Kidney epithelial cell (primary cell): ENCODE data around the gene NEUROD1. TPM values are rescaled to one million over a fixed set of nuclear protein-coding genes. Genes with fewer than 3 reads are reported as not detected.
A peak's percentile ranks its signal among the peaks of the same experiment; 100 is the strongest.

Source experiments
- DNase-seq: peaks from one replicate; pipeline ENCODE4 v3.0.0-alpha.2; 2010; ENCODE audit warnings: low read depth
- H3K27me3 ChIP-seq: 2 replicates; pipeline ENCODE4 v1.6.0; 2011; ENCODE audit warnings: low read length; ENCODE audit not compliant: control insufficient read depth, insufficient read depth
- H3K36me3 ChIP-seq: 2 replicates; pipeline ENCODE4 v1.5.1; 2011; ENCODE audit warnings: low read length; ENCODE audit not compliant: control insufficient read depth, insufficient read depth
- H3K4me3 ChIP-seq: 2 replicates; pipeline ENCODE4 v1.5.1; 2011; ENCODE audit warnings: low read depth, mild to moderate bottlenecking, control low read depth, low read length
- total RNA-seq: library from RNA; depleted of rRNA; stranded (reverse); fragments of >200 nt; gene quantifications from 2 replicates; pipeline ENCODE4 v1.2.3, GENCODE V29; 2015
- TF ChIP-seq, protein P1 (sequence below): IDR thresholded peaks from 2 replicates; pipeline ENCODE4 v1.5.1; 2011; ENCODE audit warnings: mild to moderate bottlenecking, moderate library complexity, low read length, control low read depth, inconsistent platforms; ENCODE audit not compliant: insufficient read depth, poor library complexity, severe bottlenecking

The NEUROD1 gene
- total RNA-seq, 1 donor from 2014 or later = not detected

DNA sequence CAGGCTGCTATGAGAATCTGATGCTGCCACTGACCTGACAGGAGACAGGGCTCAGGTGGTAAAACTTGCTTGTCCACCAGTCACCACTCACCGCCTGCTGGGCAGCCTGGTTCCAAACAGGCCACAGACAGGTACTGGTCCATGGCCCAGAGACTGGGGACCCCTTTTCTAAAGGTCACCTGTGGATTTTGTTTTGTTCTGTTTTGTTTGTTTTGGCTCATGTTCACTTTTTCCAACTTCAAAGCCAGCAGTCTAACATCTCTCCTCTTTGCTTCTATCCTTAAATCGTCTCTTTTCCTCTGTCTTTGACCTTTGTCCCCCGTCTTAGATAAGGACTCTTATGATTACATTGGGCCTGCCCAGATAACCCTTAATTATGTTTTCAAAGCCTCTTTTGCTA is 20.1 kb downstream of the NEUROD1 start:
- H3K4me3 ChIP-seq = no peak overlapping the region
- peaks cover 4% of the 10 kb centered on the region for H3K27me3 ChIP-seq
- H3K36me3 ChIP-seq = no peaks in the 10 kb centered on the region
- TF ChIP-seq, protein P1, sequence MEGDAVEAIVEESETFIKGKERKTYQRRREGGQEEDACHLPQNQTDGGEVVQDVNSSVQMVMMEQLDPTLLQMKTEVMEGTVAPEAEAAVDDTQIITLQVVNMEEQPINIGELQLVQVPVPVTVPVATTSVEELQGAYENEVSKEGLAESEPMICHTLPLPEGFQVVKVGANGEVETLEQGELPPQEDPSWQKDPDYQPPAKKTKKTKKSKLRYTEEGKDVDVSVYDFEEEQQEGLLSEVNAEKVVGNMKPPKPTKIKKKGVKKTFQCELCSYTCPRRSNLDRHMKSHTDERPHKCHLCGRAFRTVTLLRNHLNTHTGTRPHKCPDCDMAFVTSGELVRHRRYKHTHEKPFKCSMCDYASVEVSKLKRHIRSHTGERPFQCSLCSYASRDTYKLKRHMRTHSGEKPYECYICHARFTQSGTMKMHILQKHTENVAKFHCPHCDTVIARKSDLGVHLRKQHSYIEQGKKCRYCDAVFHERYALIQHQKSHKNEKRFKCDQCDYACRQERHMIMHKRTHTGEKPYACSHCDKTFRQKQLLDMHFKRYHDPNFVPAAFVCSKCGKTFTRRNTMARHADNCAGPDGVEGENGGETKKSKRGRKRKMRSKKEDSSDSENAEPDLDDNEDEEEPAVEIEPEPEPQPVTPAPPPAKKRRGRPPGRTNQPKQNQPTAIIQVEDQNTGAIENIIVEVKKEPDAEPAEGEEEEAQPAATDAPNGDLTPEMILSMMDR = no peak
- DNase-seq = no peak

DNA sequence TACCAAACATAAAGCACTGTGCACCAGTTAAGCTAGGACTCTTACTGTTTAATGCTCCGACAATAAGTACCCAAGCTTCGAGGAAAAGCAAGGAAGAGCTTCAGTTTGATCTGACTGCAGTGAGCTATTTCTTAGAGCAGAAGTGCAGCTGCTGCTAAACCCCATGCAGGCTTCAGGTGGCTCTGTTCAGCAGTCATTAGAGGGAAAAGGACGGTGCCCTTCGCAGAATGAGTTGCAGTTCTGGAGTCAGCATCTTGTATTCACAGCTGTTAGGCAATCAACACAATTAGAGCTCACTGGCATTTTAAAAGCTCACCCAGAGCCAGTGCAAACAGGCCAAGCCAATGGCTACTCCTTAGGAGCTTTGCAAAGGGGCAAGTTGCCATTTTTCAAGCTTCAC is 21.9 kb downstream of the NEUROD1 start:
- DNase-seq = no peak
- H3K4me3 ChIP-seq = no peak overlapping the region
- peaks cover 4% of the 10 kb centered on the region for H3K27me3 ChIP-seq
- H3K36me3 ChIP-seq = no peaks in the 10 kb centered on the region
- TF ChIP-seq, protein P1 = no peak

DNA sequence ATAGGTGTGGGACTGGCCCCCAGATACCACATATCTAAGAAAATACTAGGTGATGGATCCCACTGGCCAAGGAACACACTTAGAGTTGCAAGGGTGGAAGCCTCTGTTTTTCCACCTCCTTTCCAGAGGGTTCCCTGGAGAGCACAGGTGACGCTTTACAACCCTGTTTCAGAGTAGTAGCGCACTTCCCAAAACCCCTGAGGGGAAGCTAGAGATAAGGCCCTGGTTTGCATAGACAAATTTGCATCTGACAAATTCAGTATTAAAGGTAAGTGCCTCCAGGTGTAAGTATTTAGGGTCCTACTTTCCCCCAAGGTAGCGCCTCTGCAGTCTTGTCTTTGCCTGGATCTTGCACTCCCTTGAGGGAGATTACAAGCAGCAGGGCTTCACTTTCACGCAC is 22.9 kb downstream of the NEUROD1 start:
- TF ChIP-seq, protein P1 = no peak
- no peaks in the 10 kb centered on the region for H3K36me3 ChIP-seq
- peak overlapping the region; percentile 62 for H3K4me3 ChIP-seq
- DNase-seq = no peak
- peaks cover 4% of the 10 kb centered on the region for H3K27me3 ChIP-seq

DNA sequence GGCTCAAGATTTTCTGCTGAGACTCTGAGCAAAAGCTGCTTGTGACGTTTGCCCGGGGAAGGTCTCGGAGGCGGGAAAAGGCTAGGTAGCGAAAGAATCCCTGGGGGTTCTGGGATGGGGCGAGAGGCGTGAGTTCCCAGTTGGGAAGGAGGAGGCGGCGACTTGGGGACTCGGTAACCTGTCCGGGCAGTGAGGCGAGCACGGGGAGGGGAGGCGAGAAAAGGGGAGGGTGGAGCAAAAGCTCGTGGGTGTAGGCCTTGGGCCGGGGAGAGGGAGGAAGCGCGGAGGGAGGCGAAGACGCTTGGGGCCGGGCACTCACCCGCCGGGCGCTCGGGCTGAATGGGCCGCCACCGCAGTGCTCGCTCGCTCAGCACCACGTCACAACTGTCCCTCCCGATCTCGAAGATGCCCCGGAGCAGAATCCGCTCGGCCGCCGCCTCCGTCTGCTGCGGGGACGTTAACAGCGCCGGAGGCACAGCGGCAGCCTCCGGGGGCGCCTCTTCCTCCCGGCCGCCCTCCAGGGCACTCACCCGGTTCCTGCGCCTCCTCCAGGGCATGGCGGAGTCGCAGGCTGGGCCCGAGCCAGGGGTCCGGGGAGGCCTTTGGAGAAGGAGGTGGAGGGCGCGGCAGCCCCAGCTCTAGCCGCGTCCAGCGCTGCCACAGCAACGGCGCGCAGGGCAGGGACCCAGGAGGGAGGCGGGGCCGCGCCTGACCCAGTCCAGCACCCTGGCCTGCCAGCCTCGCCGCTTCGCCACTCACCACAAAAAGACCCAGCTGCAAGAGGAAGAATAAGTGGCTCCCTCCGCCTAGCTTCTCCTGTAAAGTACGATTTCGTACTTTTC is 23.6 kb downstream of the NEUROD1 start, which contains the start of gene CERKL:
Gene CERKL (minus strand): TSS at position 656 of the 842 bp plus-strand sequence. CDS start 99 bp downstream, at position 557.
- TF ChIP-seq, protein P1 = no peak
- peaks cover 4% of the 10 kb centered on the region for H3K27me3 ChIP-seq
- no peak for DNase-seq
- no peaks in the 10 kb centered on the region for H3K36me3 ChIP-seq
- H3K4me3 ChIP-seq = peak within 1 kb of the TSS; percentile 62

DNA sequence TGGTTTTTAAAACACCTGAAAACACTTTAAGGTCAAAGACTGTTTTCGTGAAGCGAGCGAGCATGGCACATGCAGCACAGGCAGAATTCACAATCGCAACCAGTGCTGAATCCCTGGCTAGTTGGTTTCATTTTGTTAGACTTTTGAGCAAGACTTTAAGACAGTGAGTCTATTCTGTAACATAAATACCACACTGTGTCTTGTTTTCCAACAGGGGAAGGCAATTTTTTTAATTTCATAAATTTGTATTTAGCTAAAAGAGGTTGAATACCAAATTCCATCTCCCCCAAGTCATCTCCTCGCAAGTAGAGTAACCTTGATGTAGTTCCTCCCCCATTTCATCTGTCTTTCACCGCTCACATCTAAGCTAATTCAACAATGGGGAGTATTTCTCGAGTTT is 24.8 kb downstream of the NEUROD1 start:
- peaks cover 4% of the 10 kb centered on the region for H3K27me3 ChIP-seq
- DNase-seq = no peak
- H3K36me3 ChIP-seq = no peaks in the 10 kb centered on the region
- TF ChIP-seq, protein P1 = no peak
- H3K4me3 ChIP-seq = no peak overlapping the region
